Activated CD4-positive, CD25-positive, alpha-beta regulatory T cell (primary cell): Measurements from ENCODE around the gene TNNC1.

ENCODE experiments used
- DNase-seq, 4 experiments: peaks; one replicate each; lab custom pipeline; 2025; lab: John Stamatoyannopoulos, UW

The TNNC1 gene

DNA sequence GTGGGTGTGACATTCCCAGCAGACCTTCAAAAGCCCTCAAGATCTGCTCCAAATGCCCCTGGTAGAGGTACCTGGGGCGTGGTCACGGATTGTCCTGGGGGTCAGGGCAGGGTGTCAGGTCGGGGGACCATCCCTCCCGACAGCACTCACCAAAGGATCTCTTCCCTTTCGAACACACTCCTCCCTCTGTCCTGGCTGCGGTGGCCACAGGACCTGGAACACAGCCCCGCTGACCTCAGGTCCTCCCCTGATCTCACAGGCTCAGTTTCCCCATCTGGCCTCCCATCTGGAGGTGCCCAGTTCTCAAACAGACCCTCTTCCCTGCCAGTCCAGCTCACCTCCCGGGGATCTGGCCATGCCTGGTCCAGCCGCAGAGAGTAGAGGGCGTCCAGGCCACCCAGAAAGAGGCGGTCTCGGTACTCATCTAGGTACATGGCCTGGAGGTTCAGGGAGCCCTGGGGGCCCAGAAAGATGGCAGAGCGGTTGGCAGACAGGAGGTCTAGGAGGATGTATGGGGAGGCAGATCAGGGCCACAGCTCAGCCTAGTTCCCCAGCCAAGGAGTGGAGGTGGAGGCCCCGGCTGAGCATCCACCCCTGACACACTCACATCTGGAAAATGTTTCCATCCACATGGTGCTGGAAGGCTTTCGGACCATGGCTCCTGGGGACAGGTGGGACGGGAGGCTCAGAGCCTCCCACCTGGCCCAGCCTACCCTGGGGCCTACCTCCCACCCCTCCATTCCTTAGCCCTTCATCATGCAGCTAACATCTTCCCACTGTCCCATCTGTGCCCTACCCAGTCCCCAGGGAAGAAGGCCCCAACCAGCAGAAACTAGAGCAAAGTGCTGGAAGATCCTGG is 11.2 kb downstream of the TNNC1 start:
- no peak for DNase-seq

- DNase-seq, result no peak
Observed at GRCh38 chr3:52441772-52442332, 12.0 kb downstream of the TNNC1 start.

- no peak for DNase-seq
Observed at GRCh38 chr3:52441091-52441771, 12.6 kb downstream of the TNNC1 start.

GRCh38 chr3:52440671-52441070 is 13.2 kb downstream of the TNNC1 start:
- no peak for DNase-seq

DNA sequence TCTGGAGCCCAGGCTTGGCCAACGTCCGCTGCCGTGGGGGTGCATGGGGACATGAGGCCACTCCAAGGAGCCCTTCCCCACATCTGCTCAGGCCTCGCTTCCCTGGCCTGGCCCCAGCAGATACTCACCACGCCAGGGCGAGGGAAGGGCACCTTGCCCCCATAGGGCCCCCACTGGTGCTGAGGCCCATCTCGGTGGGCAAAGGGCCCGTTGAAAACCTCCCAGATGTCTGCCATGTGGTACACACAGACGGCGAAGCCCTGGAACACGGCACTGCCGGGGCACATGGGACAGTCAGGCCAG is 13.6 kb downstream of the TNNC1 start:
- DNase-seq, result no peak

DNA sequence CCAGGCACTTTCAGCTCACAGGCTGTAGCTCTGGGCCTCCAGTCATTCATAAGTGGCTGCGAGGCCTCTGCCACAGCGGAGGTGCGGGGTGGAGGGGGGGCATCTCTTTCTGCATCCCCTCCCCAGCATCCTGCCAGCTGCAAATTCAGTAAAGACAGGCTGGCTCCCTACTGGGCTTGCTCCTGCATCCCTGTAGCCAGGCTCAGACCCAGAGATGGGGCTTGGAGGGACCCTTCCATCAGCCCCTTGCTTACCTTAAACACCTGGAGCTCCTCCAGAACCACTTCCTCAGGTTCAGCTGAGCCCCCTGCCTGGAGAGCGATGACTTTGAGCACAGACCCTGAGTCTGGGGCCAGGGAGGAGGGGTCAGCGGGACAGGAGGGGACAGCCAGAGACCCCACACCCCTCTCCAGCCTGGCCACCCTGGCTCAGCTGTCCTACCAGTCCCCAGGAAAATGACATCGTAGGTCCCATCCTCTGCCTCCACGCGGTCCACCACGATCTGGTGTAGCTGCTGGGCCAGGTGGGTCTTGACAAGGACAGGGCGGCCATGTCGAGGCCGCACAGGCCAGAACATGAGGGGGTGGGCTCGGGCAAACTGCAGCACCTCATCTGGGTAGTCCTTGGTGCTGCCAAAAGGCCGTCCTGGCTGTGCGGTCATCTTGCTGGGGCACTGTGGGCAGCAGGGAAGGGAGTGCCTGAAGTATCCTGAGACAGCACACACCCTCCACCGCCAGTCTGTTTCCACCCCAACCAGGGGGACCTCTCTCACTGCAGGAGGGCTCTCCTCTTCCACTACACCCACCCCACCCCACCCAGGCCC is 14.2 kb downstream of the TNNC1 start:
- DNase-seq, result no peak

DNA sequence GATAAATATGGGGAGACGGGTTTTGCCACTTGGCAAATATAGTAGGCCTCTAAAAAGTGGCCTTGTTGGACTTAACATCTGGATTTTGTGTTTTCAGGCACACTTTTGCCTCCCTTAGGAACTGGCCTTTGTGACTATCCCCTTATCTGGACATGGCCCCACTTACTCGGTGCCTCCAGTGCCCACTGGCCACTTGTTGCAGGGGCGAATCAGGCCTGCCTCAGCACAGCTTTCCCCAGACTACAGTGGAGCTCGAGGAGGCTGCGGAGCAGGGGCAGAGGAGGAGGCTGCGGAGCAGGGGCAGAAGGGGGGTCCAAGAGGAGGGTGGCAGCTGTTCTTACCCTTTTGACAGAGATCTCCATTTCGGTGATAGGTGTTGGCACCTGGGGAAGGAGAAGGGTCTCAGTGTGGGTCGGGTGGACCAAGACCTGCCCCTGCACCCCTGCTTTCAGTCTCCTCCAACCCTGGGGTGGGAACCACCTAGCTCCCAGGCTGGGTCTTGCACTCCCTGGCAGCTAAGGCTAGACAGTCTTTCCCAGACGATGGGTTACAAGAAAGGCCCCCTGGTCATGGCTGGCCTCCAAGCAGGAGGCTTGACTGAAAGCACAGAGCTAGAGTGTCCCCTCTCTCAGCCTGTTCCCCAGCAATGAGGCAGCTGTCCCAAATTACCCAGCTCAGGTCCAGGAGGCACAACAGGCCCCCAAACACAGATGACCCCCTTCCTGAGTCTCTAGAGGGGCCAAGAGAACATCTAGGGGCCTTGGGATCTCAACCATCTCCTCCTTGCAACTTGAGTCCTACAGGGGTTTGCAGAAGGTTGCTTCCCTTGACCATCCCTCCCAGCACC is 15.0 kb downstream of the TNNC1 start:
- DNase-seq, result no peak

GRCh38 chr3:52438104-52438376 is 15.8 kb downstream of the TNNC1 start:
- no peak for DNase-seq

GRCh38 chr3:52437326-52438103 is 16.3 kb downstream of the TNNC1 start:
- no peak for DNase-seq

DNA sequence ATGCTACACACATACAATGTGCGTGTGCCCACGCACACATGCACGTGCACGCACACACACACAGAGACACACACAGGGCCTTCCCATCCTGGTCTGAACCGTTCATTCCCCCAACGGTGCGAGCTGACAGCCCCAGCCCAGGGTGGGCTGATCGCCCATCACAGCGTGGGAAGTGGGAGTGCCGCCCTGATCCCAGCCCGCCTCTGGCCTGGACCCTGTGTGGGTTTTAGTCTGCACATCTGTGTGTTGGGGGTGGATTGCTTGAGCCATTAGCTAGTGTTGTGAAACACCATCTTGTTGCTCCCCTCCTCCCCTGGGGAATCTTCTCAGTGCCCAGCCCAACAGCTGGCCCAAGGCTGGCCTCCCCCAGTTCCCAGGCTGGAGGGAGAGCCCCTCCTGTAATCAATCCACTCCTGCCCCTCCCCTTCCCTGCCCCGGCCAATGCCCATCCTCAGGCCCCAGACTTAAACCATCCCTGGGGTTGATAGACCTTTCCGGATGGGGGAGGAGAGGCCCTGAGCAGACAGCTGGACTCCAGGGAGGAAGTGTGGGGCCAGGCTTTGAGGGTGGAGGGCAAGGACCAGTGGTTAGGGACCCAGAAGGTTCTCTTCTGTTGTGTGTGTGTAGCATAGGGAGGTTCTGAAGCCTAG is 17.2 kb downstream of the TNNC1 start:
- no peak for DNase-seq

- no peak for DNase-seq
Observed at GRCh38 chr3:52435246-52436101, 18.4 kb downstream of the TNNC1 start.

DNA sequence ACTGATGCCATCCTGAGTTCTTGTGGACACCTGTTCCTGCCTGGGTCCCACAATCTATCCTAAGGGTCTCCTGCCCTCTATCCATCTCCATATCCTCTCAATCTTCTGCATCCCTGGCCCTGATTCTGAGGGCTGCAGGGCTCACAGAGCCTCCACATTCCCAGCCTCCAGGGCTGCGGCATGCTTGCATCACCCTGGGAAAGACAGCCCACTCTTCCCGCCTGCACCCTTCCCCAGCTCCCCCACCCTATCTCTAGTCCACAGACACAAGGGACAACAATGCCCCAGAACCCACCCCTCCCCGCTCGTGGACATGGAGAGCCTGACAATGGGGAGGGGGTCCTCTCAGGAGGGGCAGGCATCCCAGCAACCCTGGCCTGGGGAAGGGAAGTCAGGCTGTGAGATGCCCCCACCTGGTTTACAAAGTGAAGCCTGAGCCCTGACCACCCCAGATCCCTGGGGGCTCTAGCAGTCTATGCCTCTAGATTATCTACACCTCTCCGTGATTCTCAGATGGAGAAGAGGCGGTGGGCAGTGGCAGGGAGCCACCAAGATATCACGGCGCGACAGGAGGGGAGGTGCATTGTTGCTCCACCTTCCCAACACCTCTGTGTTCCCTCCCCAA is 19.2 kb downstream of the TNNC1 start:
- no peak for DNase-seq

- DNase-seq, result no peak
Observed at GRCh38 chr3:52433996-52434479, 19.8 kb downstream of the TNNC1 start.

GRCh38 chr3:52433328-52433995 is 20.4 kb downstream of the TNNC1 start:
- no peak for DNase-seq

GRCh38 chr3:52432691-52433141 is 21.1 kb downstream of the TNNC1 start:
- no peak for DNase-seq

- DNase-seq, result no peak
Observed at GRCh38 chr3:52432225-52432624, 21.6 kb downstream of the TNNC1 start.

DNA sequence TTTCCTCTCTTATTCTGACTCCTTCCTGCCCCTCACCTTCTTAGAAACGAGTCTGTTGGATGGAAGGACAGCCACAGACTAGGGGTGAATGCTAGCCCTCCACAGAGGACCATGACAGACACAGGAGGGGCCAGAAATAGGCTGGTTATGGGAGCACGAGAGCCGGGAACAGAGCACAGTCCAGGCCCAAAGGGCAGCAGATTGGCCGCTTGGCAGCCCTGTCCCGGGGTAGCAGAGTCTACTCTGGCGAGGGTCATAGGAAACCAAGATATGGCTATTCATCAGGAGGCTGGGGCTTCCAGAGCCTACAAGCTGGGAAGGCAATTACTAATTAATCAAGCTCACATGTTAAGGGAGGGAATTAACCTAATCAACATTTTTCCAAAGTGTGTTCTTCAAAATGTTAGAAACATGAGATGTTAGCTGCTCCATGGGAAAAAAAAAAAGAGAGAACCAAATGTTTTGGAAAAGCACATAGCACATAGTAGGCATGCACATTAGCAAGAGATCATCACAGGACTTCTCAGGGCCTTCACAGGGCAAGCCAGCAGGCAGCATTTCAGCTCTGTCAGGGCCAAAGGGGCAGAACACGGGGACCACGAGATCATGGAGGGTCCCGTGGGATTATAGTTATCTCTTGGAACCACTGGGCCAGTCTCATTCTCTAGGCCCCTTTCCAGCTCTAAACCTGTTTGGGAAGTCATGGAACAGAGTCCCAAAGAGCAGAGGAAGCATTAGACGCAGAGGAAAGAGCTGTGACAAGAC is 22.2 kb downstream of the TNNC1 start:
- DNase-seq, result no peak
